WTC11 (cell line): ENCODE data around the gene TAS2R40. TPM values are rescaled to one million over a fixed set of nuclear protein-coding genes. Genes with fewer than 3 reads are reported as not detected.

Experiments used
- ATAC-seq: fragments of 200-7000 bp; cut with Tn5 transposase; 2 replicates; pipeline ENCODE4 v1.10.0; 2021; ENCODE audit warnings: mild to moderate bottlenecking, moderate library complexity
- CTCF ChIA-PET: fragments of 300-600 bp; sonication (Branson Sonifier 250); formaldehyde crosslinking; loops from one replicate; lab custom pipeline; 2021; ENCODE audit warnings: antibody characterized with exemption; lab: Charles Lee
- POLR2A ChIA-PET: fragments of 350-600 bp; sonication (Branson Sonifier 250); formaldehyde crosslinking; loops from one replicate; lab custom pipeline; 2021; ENCODE audit warnings: antibody characterized with exemption; lab: Charles Lee
- DNase-seq: peaks from one replicate; pipeline ENCODE4 v3.0.0; 2021; ENCODE audit warnings: low spot score
- H3K27ac Mint-ChIP-seq: 2 replicates; pipeline ENCODE4 v1.8.0; 2021; ENCODE audit warnings: mixed read lengths
- H3K27me3 Mint-ChIP-seq: 2 replicates; pipeline ENCODE4 v1.8.0; 2021; ENCODE audit warnings: low read depth, mild to moderate bottlenecking, moderate library complexity, mixed read lengths
- H3K36me3 Mint-ChIP-seq: 2 replicates; pipeline ENCODE4 v1.8.0; 2021; ENCODE audit warnings: mixed read lengths
- H3K4me1 Mint-ChIP-seq: 2 replicates; pipeline ENCODE4 v1.8.0; 2022; ENCODE audit warnings: mixed read lengths
- H3K4me3 Mint-ChIP-seq: 2 replicates; pipeline ENCODE4 v1.8.0; 2021; ENCODE audit warnings: mild to moderate bottlenecking, moderate library complexity, mixed read lengths
- H3K9me3 Mint-ChIP-seq: 2 replicates; pipeline ENCODE4 v1.8.0; 2021; ENCODE audit warnings: mixed read lengths
- AFF4 ChIP-seq: sonication (generic); formaldehyde crosslinking; IDR thresholded peaks from 2 replicates; pipeline ENCODE4 v1.8.1; 2023; ENCODE audit warnings: mild to moderate bottlenecking, missing genetic modification reagents, borderline replicate concordance
- ATF3 ChIP-seq: sonication (generic); formaldehyde crosslinking; conservative IDR thresholded peaks from 2 replicates; pipeline ENCODE4 v1.8.1; 2022; ENCODE audit warnings: mild to moderate bottlenecking, missing genetic modification reagents
- CBFB ChIP-seq: sonication (generic); formaldehyde crosslinking; IDR thresholded peaks from 2 replicates; pipeline ENCODE4 v1.8.1; 2022; ENCODE audit warnings: mild to moderate bottlenecking, low read depth, missing genetic modification reagents
- HMGXB4 ChIP-seq: sonication (generic); formaldehyde crosslinking; IDR thresholded peaks from 2 replicates; pipeline ENCODE4 v1.8.1; 2023; ENCODE audit warnings: mild to moderate bottlenecking, moderate library complexity, missing genetic modification reagents
- IRF2 ChIP-seq: sonication (generic); formaldehyde crosslinking; IDR thresholded peaks from 2 replicates; pipeline ENCODE4 v1.8.0; 2022; ENCODE audit warnings: low read depth, missing genetic modification reagents, borderline replicate concordance
- JAZF1 ChIP-seq: fragments of 250-450 bp; sonication (Bioruptor Pico); IDR thresholded peaks from 2 replicates; pipeline ENCODE4 v1.9.0; 2021; ENCODE audit warnings: moderate library complexity, mild to moderate bottlenecking, inconsistent platforms
- JUN ChIP-seq: sonication (generic); formaldehyde crosslinking; IDR thresholded peaks from 2 replicates; pipeline ENCODE4 v1.8.0; 2023; ENCODE audit warnings: mild to moderate bottlenecking, missing genetic modification reagents
- NFATC4 ChIP-seq: fragments of 250-450 bp; sonication (Bioruptor Pico); IDR thresholded peaks from 2 replicates; pipeline ENCODE4 v1.9.0; 2021; ENCODE audit warnings: mild to moderate bottlenecking
- PRDM15 ChIP-seq: sonication (generic); formaldehyde crosslinking; IDR thresholded peaks from 2 replicates; pipeline ENCODE4 v1.8.0; 2022; ENCODE audit warnings: missing genetic modification reagents
- PRRX2 ChIP-seq: fragments of 250-450 bp; sonication (Bioruptor Pico); IDR thresholded peaks from 2 replicates; pipeline ENCODE4 v1.8.0; 2021; ENCODE audit warnings: mild to moderate bottlenecking
- SOX15 ChIP-seq: fragments of 250-450 bp; sonication (Bioruptor Pico); IDR thresholded peaks from 2 replicates; pipeline ENCODE4 v1.9.0; 2021; ENCODE audit warnings: mild to moderate bottlenecking
- TCF7 ChIP-seq: sonication (generic); formaldehyde crosslinking; IDR thresholded peaks from 2 replicates; pipeline ENCODE4 v1.8.0; 2022; ENCODE audit warnings: mild to moderate bottlenecking, low read depth, missing genetic modification reagents, moderate library complexity
- TEAD4 ChIP-seq: sonication (generic); formaldehyde crosslinking; IDR thresholded peaks from 2 replicates; pipeline ENCODE4 v1.8.0; 2022; ENCODE audit warnings: mild to moderate bottlenecking, missing genetic modification reagents
- USF2 ChIP-seq: sonication (generic); formaldehyde crosslinking; IDR thresholded peaks from 2 replicates; pipeline ENCODE4 v1.8.1; 2023; ENCODE audit warnings: mild to moderate bottlenecking, missing genetic modification reagents, moderate library complexity
- ZNF138 ChIP-seq: sonication (generic); formaldehyde crosslinking; conservative IDR thresholded peaks from 2 replicates; pipeline ENCODE4 v1.8.1; 2022; ENCODE audit warnings: mild to moderate bottlenecking, moderate library complexity, missing genetic modification reagents
- ZNF232 ChIP-seq: sonication (generic); formaldehyde crosslinking; IDR thresholded peaks from 2 replicates; pipeline ENCODE4 v1.8.0; 2022; ENCODE audit warnings: mild to moderate bottlenecking, missing genetic modification reagents
- ZNF263 ChIP-seq: sonication (generic); formaldehyde crosslinking; IDR thresholded peaks from 2 replicates; pipeline ENCODE4 v1.8.1; 2022; ENCODE audit warnings: low read depth, mild to moderate bottlenecking, moderate library complexity, missing genetic modification reagents
- ZNF317 ChIP-seq: sonication (generic); formaldehyde crosslinking; IDR thresholded peaks from 2 replicates; pipeline ENCODE4 v1.8.1; 2023; ENCODE audit warnings: low read depth, mild to moderate bottlenecking, moderate library complexity, missing genetic modification reagents, borderline replicate concordance
- ZNF423 ChIP-seq: fragments of 250-450 bp; sonication (Bioruptor Pico); IDR thresholded peaks from 2 replicates; pipeline ENCODE4 v2.1.2; 2022; ENCODE audit warnings: mild to moderate bottlenecking, moderate library complexity
- ZNF425 ChIP-seq: fragments of 250-450 bp; sonication (Bioruptor Pico); conservative IDR thresholded peaks from 2 replicates; pipeline ENCODE4 v1.9.0; 2021; ENCODE audit warnings: mild to moderate bottlenecking
- total RNA-seq: library from RNA; stranded (reverse); gene quantifications from 3 replicates; pipeline ENCODE4 v1.2.3, GENCODE V29; 2021

The TAS2R40 gene
- total RNA-seq, 1 experiment from 2014 or later, result not detected

- ATAC-seq (no peak), DNase-seq (no peak)
- H3K27ac Mint-ChIP-seq, result no peak overlapping the region
- no peak overlapping the region for H3K4me3 Mint-ChIP-seq
- H3K27me3 Mint-ChIP-seq, result peaks cover 36% of the 10 kb centered on the region
- peaks cover 9% of the 10 kb centered on the region; the same call in 1 of the 2 replicates for H3K36me3 Mint-ChIP-seq
- H3K4me1 Mint-ChIP-seq, result no peaks in the 10 kb centered on the region
- POLR2A ChIA-PET, result no interaction called here
- peaks cover 23% of the 10 kb centered on the region for H3K9me3 Mint-ChIP-seq
- CTCF ChIA-PET, result interaction anchor here (1.2 kb wide), 1 partner anchor 20 kb away, joined by 3 read pairs; no protein-coding TSS in a partner anchor
- TF ChIP-seq HMGXB4, result no peak
- no peak for TF ChIP-seq AFF4 (CRISPR knock-in tag)
- no peak for TF ChIP-seq NFATC4
- no peak for TF ChIP-seq JAZF1 (CRISPR knock-in tag)
- TF ChIP-seq ZNF232 (CRISPR knock-in tag), result no peak
- no peak for TF ChIP-seq USF2 (CRISPR knock-in tag)
- no peak for TF ChIP-seq ZNF138
- TF ChIP-seq ZNF317 (CRISPR knock-in tag), result no peak
- no peak for TF ChIP-seq SOX15 (CRISPR knock-in tag)
- TF ChIP-seq PRDM15 (CRISPR knock-in tag), result no peak
- TF ChIP-seq IRF2 (CRISPR knock-in tag), result no peak
- TF ChIP-seq TCF7 (CRISPR knock-in tag), result no peak
Measured at GRCh38 chr7:143235561-143235960, 13.7 kb downstream of the TAS2R40 start.

DNA sequence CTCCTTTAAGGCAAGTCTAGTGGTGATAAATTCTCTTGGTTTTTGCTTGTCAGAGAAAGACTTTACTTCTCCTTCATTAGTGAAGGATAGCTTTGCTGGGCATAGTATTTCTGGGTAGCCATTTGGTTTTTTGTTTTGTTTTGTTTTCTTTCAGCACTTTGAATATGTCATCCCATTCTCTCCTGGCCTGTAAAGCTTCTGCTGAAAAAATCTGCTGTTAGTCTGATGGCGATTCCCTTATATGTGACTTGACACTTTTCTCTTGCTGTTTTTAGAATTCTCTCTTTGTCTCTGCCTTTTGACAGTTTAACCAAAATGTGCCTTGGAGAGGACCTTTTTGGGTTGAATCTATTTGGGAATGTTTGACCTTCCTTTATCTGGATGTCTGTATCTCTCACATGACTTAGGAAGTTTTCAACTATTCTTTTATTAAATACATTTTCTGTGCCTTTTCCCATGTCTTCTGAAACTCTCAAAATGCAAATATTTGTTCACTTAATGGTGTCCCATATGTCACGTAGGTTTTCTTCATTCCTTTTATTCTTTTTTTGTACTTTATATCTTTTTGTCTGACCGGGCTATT lies 14.7 kb downstream of the TAS2R40 start:
- Mint-ChIP-seq H3K27me3 (peaks cover 36% of the 10 kb centered on the region), H3K27ac (no peak overlapping the region), H3K4me1 (no peaks in the 10 kb centered on the region), H3K9me3 (peaks cover 23% of the 10 kb centered on the region), H3K36me3 (peaks cover 9% of the 10 kb centered on the region; the same call in 1 of the 2 replicates), H3K4me3 (no peak overlapping the region)
- DNase-seq, result no peak
- no peak for ATAC-seq
- ChIA-PET CTCF (interaction anchor here (1.2 kb wide), 1 partner anchor 21 kb away, joined by 3 read pairs; no protein-coding TSS in a partner anchor), POLR2A (no interaction called here)
- TF ChIP-seq ATF3 (CRISPR knock-in tag) (no peak), PRRX2 (CRISPR knock-in tag) (no peak), JUN (CRISPR knock-in tag) (no peak), ZNF423 (CRISPR knock-in tag) (no peak), ZNF263 (CRISPR knock-in tag) (no peak), ZNF425 (CRISPR knock-in tag) (no peak), CBFB (CRISPR knock-in tag) (no peak), TEAD4 (CRISPR knock-in tag) (no peak)
